Activated B cell treated with CpG ODN at 0.5 μM for 24 hours (primary cell): ENCODE data around the gene SERPINI1. TPM values are rescaled to one million over a fixed set of nuclear protein-coding genes. Genes with fewer than 3 reads are reported as not detected.

Experiments used
- ATAC-seq: fragments of 200-7000 bp; cut with Tn5 transposase; one replicate; pipeline ENCODE4 v1.10.0; 2021; ENCODE audit warnings: low read depth, mild to moderate bottlenecking, moderate library complexity
- CTCF ChIA-PET: fragments of 350-600 bp; sonication (Branson Sonifier 250); formaldehyde crosslinking; loops from one replicate; lab custom pipeline; 2021; ENCODE audit warnings: antibody characterized with exemption; lab: Charles Lee
- POLR2A ChIA-PET: fragments of 350-600 bp; sonication (Branson Sonifier 250); formaldehyde crosslinking; loops from one replicate; lab custom pipeline; 2021; ENCODE audit warnings: antibody characterized with exemption; lab: Charles Lee
- DNase-seq: peaks from one replicate; pipeline ENCODE4 v3.0.0; 2022
- H3K27ac Mint-ChIP-seq: one replicate; pipeline ENCODE4 v1.8.0; 2020; ENCODE audit warnings: mixed read lengths
- H3K27me3 Mint-ChIP-seq: one replicate; pipeline ENCODE4 v1.8.0; 2021; ENCODE audit warnings: mixed read lengths
- H3K36me3 Mint-ChIP-seq: one replicate; pipeline ENCODE4 v1.8.0; 2021; ENCODE audit warnings: low read depth, mixed read lengths
- H3K4me1 Mint-ChIP-seq: one replicate; pipeline ENCODE4 v1.8.0; 2021; ENCODE audit warnings: mixed read lengths
- H3K4me3 Mint-ChIP-seq: one replicate; pipeline ENCODE4 v1.8.0; 2020; ENCODE audit warnings: mild to moderate bottlenecking, mixed read lengths
- H3K9me3 Mint-ChIP-seq: one replicate; pipeline ENCODE4 v1.8.0; 2020; ENCODE audit warnings: mixed read lengths
- intact Hi-C: fragments of 100-400 bp; cut with micrococcal nuclease; formaldehyde crosslinking; loops from one replicate; pipeline ENCODE4 v1.15.1; 2024
- total RNA-seq: library from RNA; stranded (reverse); gene quantifications from 2 replicates; pipeline ENCODE4 v1.2.3, GENCODE V29; 2022
- TF ChIP-seq, protein P1 (sequence below): fragments of 200-600 bp; IDR thresholded peaks from one replicate; pipeline ENCODE4 v1.8.0; 2022; ENCODE audit warnings: antibody characterized with exemption, mild to moderate bottlenecking

Gene SERPINI1
- total RNA-seq, 1 donor from 2014 or later, result 1.8 TPM

DNA sequence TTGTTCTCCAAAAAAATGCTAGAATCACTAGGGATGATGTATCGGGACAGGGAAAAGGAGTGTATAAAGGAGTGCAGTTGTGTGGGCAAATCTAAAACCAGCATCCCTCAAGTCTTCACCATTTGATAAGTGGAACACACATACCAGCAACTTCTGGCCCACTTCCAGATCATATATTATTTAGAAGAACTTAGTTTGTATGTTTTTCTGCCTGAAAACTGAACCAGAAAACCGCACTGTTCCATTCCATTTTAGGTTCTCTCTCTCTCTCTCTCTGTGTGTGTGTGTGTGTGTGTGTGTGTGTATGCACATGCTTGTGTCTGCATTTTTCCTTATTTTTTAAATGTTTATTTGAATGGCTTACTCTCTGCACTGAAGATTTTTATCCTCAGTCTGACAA is 93.5 kb downstream of the SERPINI1 start:
- CTCF ChIA-PET, result no interaction called here
- Mint-ChIP-seq H3K27ac (peak overlapping the region; percentile 6), H3K27me3 (no peaks in the 10 kb centered on the region), H3K9me3 (no peaks in the 10 kb centered on the region), H3K4me1 (peaks cover 24% of the 10 kb centered on the region), H3K4me3 (no peak overlapping the region), H3K36me3 (no peaks in the 10 kb centered on the region)
- no peak for DNase-seq
- POLR2A ChIA-PET, result no interaction called here
- TF ChIP-seq, protein P1, sequence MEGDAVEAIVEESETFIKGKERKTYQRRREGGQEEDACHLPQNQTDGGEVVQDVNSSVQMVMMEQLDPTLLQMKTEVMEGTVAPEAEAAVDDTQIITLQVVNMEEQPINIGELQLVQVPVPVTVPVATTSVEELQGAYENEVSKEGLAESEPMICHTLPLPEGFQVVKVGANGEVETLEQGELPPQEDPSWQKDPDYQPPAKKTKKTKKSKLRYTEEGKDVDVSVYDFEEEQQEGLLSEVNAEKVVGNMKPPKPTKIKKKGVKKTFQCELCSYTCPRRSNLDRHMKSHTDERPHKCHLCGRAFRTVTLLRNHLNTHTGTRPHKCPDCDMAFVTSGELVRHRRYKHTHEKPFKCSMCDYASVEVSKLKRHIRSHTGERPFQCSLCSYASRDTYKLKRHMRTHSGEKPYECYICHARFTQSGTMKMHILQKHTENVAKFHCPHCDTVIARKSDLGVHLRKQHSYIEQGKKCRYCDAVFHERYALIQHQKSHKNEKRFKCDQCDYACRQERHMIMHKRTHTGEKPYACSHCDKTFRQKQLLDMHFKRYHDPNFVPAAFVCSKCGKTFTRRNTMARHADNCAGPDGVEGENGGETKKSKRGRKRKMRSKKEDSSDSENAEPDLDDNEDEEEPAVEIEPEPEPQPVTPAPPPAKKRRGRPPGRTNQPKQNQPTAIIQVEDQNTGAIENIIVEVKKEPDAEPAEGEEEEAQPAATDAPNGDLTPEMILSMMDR, result no peak
- peak; percentile 16 for ATAC-seq
- intact Hi-C loops, result no loop called here

DNA sequence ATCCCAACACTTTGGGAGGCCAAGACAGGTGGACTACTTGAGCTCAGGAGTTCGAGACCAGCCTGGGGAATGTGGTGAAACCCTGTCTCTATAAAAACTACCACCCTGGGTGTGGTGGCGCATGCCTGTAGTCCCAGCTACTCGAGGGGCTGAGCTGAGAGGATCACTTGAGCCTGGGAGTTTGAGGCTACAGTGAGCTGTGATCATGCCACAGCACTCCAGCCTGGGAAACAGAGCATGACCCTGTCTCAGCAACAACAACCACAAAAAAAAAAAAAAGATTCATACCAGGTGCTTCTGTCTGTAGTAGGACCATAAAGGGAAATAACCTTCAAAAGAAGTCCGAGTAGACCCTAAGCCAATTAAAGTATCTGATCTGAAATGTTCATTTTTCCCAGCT is 94.5 kb downstream of the SERPINI1 start:
- Mint-ChIP-seq H3K4me3 (peak overlapping the region; percentile 33), H3K36me3 (no peaks in the 10 kb centered on the region), H3K9me3 (no peaks in the 10 kb centered on the region), H3K4me1 (peaks cover 24% of the 10 kb centered on the region), H3K27me3 (no peaks in the 10 kb centered on the region), H3K27ac (peak overlapping the region; percentile 65)
- ChIA-PET POLR2A (interaction anchor here (0.9 kb wide), 1 partner anchor 139 kb away, joined by 3 read pairs; no protein-coding TSS in a partner anchor), CTCF (interaction anchor here (0.9 to 1.1 kb wide), 2 partner anchors 382 to 450 kb away, joined by 3 to 4 read pairs; partner anchors contain the start of gene ZBBX)
- TF ChIP-seq, protein P1, result no peak
- DNase-seq, result no peak
- ATAC-seq, result peak; percentile 91
- intact Hi-C loops, result loop anchor here (1.0 kb wide), 1 partner anchor 9 kb away; no protein-coding TSS in a partner anchor

DNA sequence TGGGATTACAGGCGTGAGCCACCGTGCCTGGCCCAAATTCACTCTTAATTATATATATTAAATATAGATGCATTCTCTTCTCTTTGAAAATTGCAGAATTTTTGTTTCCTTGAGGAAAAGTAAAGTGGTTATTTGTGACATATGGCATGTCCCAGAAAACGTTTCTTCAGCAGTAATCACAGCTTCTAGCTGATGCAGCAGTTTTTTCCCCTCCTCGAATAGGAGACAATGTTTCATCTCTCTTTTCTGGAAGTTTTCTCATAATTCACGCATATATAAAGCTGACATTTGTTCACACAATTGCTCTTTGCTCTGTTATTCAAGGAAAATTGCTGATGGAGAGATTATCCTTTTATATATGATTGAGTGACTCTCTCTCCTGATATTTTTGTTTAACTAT is 99.8 kb downstream of the SERPINI1 start:
- DNase-seq, result no peak
- POLR2A ChIA-PET, result no interaction called here
- H3K4me1 Mint-ChIP-seq, result peaks cover 9% of the 10 kb centered on the region
- H3K4me3 Mint-ChIP-seq, result no peak overlapping the region
- TF ChIP-seq, protein P1, result no peak
- CTCF ChIA-PET, result interaction anchor here (1.0 kb wide), 1 partner anchor 47 kb away, joined by 3 read pairs; no protein-coding TSS in a partner anchor
- no peaks in the 10 kb centered on the region for H3K36me3 Mint-ChIP-seq
- ATAC-seq, result no peak
- H3K27ac Mint-ChIP-seq, result no peak overlapping the region
- intact Hi-C loops, result no loop called here
- H3K27me3 Mint-ChIP-seq, result no peaks in the 10 kb centered on the region
- H3K9me3 Mint-ChIP-seq, result no peaks in the 10 kb centered on the region

- no peak for DNase-seq
- Mint-ChIP-seq H3K4me1 (peaks cover 4% of the 10 kb centered on the region), H3K27me3 (no peaks in the 10 kb centered on the region), H3K4me3 (no peak overlapping the region), H3K27ac (no peak overlapping the region), H3K36me3 (no peaks in the 10 kb centered on the region), H3K9me3 (no peaks in the 10 kb centered on the region)
- TF ChIP-seq, protein P1, result no peak
- ChIA-PET CTCF (interaction anchor here (1.0 kb wide), 1 partner anchor 46 kb away, joined by 3 read pairs; no protein-coding TSS in a partner anchor), POLR2A (no interaction called here)
- intact Hi-C loops, result loop anchor here (2.0 kb wide), 1 partner anchor 205 kb away; no protein-coding TSS in a partner anchor
- ATAC-seq, result no peak
Observed at GRCh38 chr3:167835953-167836352, 100.4 kb downstream of the SERPINI1 start.

DNA sequence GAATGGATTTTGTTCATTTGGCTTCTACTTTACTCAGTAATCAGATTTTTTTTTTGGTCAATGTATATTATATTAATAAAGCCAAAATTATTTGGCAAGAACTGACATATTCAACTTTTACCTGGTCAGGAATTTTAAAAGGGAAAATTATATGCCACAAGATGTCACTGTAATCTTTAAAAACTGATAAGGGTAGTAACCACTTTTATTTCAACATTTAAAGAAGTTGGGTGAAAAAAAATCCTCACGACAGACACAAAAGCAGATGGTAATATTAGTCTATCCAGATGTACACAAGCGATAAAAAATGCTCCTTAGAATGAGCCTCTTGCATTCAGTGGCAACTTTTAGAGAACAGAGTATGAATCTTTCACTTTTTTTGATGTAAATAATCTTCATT is 101.9 kb downstream of the SERPINI1 start:
- ChIA-PET CTCF (interaction anchor here (3.4 kb wide), 1 partner anchor 44 kb away, joined by 15 read pairs; no protein-coding TSS in a partner anchor), POLR2A (no interaction called here)
- no peaks in the 10 kb centered on the region for H3K36me3 Mint-ChIP-seq
- intact Hi-C loops, result loop anchor here (1.0 to 2.0 kb wide), 2 partner anchors 45 to 203 kb away; no protein-coding TSS in a partner anchor
- no peak overlapping the region for H3K4me3 Mint-ChIP-seq
- H3K27ac Mint-ChIP-seq, result no peak overlapping the region
- DNase-seq (no peak), ATAC-seq (no peak)
- TF ChIP-seq, protein P1, result no peak
- H3K4me1 Mint-ChIP-seq, result peaks cover 8% of the 10 kb centered on the region
- no peaks in the 10 kb centered on the region for H3K27me3 Mint-ChIP-seq
- H3K9me3 Mint-ChIP-seq, result no peaks in the 10 kb centered on the region
